Osteoblast (primary cell): ENCODE data around the gene GDPD3. TPM values are rescaled to one million over a fixed set of nuclear protein-coding genes. Genes with fewer than 3 reads are reported as not detected.

Source experiments
- DNase-seq: peaks from one replicate; pipeline ENCODE4 v3.0.0; 2011; ENCODE audit warnings: low spot score, mixed read lengths; ENCODE audit not compliant: insufficient read length; ENCODE audit errors: missing footprints
- H2AFZ ChIP-seq: 2 replicates; pipeline ENCODE4 v1.6.0; 2011; ENCODE audit warnings: mild to moderate bottlenecking, low read length
- H3K27ac ChIP-seq: 2 replicates; pipeline ENCODE4 v1.5.1; 2011; ENCODE audit warnings: mild to moderate bottlenecking, low read depth, low read length, moderate library complexity
- H3K27me3 ChIP-seq: 2 replicates; pipeline ENCODE4 v1.6.0; 2012; ENCODE audit warnings: mild to moderate bottlenecking, control low read depth, inconsistent platforms, low read length, moderate library complexity; ENCODE audit not compliant: insufficient read depth
- H3K36me3 ChIP-seq: 2 replicates; pipeline ENCODE4 v1.5.1; 2011; ENCODE audit warnings: mild to moderate bottlenecking, low read length, control low read depth, moderate library complexity; ENCODE audit not compliant: insufficient read depth
- H3K4me1 ChIP-seq: 2 replicates; pipeline ENCODE4 v1.5.1; 2011; ENCODE audit warnings: mild to moderate bottlenecking, low read length, control low read depth, moderate library complexity; ENCODE audit not compliant: insufficient read depth
- H3K4me2 ChIP-seq: 2 replicates; pipeline ENCODE4 v1.6.0; 2011; ENCODE audit warnings: mild to moderate bottlenecking, low read length; ENCODE audit not compliant: insufficient read depth
- H3K4me3 ChIP-seq: fragments of 200-600 bp; sonication (generic); 3 replicates; pipeline ENCODE4 v1.5.1; 2012; ENCODE audit warnings: mild to moderate bottlenecking, low read length, inconsistent platforms; ENCODE audit not compliant: insufficient read depth
- H3K79me2 ChIP-seq: 2 replicates; pipeline ENCODE4 v1.6.0; 2012; ENCODE audit warnings: mild to moderate bottlenecking, low read length, control low read depth, inconsistent platforms; ENCODE audit not compliant: insufficient read depth
- H3K9me3 ChIP-seq: 2 replicates; pipeline ENCODE4 v1.5.1; 2011; ENCODE audit warnings: low read depth, low read length, control low read depth
- H4K20me1 ChIP-seq: 2 replicates; pipeline ENCODE4 v1.6.0; 2012; ENCODE audit warnings: mild to moderate bottlenecking, low read length, control low read depth; ENCODE audit not compliant: insufficient read depth
- CTCF ChIP-seq: IDR thresholded peaks from 2 replicates; pipeline ENCODE4 v1.5.1; 2011; ENCODE audit warnings: mild to moderate bottlenecking, low read depth, low read length, moderate library complexity; ENCODE audit errors: extremely low read depth
- total RNA-seq: library from RNA; depleted of rRNA; stranded (reverse); fragments of >200 nt; gene quantifications from 2 replicates; pipeline ENCODE4 v1.2.3, GENCODE V29; 2012

The GDPD3 gene
- total RNA-seq, 1 donor: 0.36 TPM

DNA sequence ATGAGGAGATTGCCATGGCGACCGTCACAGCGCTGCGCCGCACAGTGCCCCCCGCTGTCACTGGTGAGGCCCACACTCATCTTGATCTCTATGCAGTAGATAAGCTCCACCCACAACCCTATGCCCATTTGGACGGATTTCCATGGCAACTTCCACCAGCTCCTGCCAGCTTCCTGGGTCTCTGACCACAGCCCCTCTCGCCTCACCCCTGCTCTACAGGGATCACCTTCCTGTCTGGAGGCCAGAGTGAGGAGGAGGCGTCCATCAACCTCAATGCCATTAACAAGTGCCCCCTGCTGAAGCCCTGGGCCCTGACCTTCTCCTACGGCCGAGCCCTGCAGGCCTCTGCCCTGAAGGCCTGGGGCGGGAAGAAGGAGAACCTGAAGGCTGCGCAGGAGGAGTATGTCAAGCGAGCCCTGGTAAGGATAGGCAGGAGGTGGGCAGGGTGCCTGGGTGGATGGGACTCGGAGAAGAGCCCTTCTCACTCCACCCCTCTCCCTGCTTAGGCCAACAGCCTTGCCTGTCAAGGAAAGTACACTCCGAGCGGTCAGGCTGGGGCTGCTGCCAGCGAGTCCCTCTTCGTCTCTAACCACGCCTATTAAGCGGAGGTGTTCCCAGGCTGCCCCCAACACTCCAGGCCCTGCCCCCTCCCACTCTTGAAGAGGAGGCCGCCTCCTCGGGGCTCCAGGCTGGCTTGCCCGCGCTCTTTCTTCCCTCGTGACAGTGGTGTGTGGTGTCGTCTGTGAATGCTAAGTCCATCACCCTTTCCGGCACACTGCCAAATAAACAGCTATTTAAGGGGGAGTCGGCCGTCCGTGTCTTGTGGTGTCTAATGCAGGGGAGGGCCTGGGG, 43.5 kb downstream of the GDPD3 start:
- Histone ChIP-seq H3K36me3 (peaks cover 69% of the 10 kb centered on the region), H3K9me3 (no peaks in the 10 kb centered on the region), H3K27me3 (no peaks in the 10 kb centered on the region), H2AFZ (no peak overlapping the region), H3K4me3 (peak overlapping the region; percentile 29), H3K4me2 (peak overlapping the region; percentile 30), H3K4me1 (peaks cover 33% of the 10 kb centered on the region), H4K20me1 (peaks cover 56% of the 10 kb centered on the region), H3K79me2 (peaks cover 63% of the 10 kb centered on the region), H3K27ac (peak overlapping the region; percentile 43)
- TF ChIP-seq CTCF: no peak
- peak; percentile 83 for DNase-seq

- Histone ChIP-seq H3K9me3 (no peaks in the 10 kb centered on the region), H3K27ac (no peak overlapping the region), H3K4me1 (peaks cover 41% of the 10 kb centered on the region), H3K4me3 (no peak overlapping the region), H3K79me2 (peaks cover 63% of the 10 kb centered on the region), H3K36me3 (peaks cover 69% of the 10 kb centered on the region), H3K4me2 (peak overlapping the region; percentile 30), H4K20me1 (peaks cover 56% of the 10 kb centered on the region), H3K27me3 (no peaks in the 10 kb centered on the region), H2AFZ (no peak overlapping the region)
- DNase-seq: peak; percentile 49
- peak; percentile 57 for TF ChIP-seq CTCF
These were observed 44.4 kb downstream of the GDPD3 start for GRCh38 chr16:30068750-30069610.

DNA sequence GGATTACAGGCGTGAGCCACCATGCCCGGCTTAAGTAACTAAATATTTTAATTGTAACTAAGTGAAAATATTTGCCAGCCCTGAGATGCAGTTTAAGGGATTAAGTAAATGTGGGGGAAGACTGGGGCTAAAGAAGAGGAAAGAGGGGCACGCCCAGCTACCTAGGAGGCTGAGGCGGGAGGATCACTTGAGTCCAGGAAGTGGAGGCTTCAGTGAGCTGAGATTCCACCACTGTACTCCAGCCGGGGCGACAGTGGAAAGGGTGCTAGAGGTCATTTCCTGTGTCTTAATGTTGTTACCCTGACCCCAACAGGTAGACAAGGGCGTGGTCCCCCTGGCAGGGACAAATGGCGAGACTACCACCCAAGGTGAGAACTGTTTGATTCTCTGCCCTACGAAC, 45.0 kb downstream of the GDPD3 start:
- peaks cover 56% of the 10 kb centered on the region for H4K20me1 ChIP-seq
- H3K27me3 ChIP-seq: no peaks in the 10 kb centered on the region
- H3K79me2 ChIP-seq: peaks cover 68% of the 10 kb centered on the region
- H3K4me2 ChIP-seq: peak overlapping the region; percentile 29
- no peaks in the 10 kb centered on the region for H3K9me3 ChIP-seq
- peaks cover 48% of the 10 kb centered on the region for H3K4me1 ChIP-seq
- H2AFZ ChIP-seq: no peak overlapping the region
- peaks cover 69% of the 10 kb centered on the region for H3K36me3 ChIP-seq
- DNase-seq: peak; percentile 68
- no peak for TF ChIP-seq CTCF
- no peak overlapping the region for H3K4me3 ChIP-seq
- peak overlapping the region; percentile 43 for H3K27ac ChIP-seq

DNA sequence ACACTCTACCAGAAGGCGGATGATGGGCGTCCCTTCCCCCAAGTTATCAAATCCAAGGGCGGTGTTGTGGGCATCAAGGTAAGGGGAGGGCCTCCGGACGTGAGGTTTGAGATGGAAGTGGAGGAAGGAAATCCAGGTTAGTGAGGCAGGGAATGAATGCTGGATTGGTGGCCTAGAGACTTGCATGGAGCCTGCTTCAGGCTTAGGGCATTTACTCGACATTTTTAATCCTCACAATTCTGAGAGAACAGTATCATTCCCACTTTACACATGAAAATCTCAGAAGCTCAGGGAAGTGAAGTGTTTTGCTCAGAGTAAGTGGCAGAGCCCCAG, 45.8 kb downstream of the GDPD3 start:
- H3K27ac ChIP-seq: peak overlapping the region; percentile 96
- H3K36me3 ChIP-seq: peaks cover 61% of the 10 kb centered on the region

More for the DNA sequence above, 45.8 kb downstream of the GDPD3 start:
- Histone ChIP-seq H3K4me1 (peaks cover 50% of the 10 kb centered on the region), H3K4me2 (peak overlapping the region; percentile 99), H3K27me3 (no peaks in the 10 kb centered on the region), H3K9me3 (no peaks in the 10 kb centered on the region), H2AFZ (no peak overlapping the region), H3K4me3 (peak overlapping the region; percentile 95), H4K20me1 (peaks cover 56% of the 10 kb centered on the region), H3K79me2 (peaks cover 68% of the 10 kb centered on the region)
- no peak for TF ChIP-seq CTCF
- DNase-seq: no peak
